ENCODE data around the gene DMD. TPM values are rescaled to one million over a fixed set of nuclear protein-coding genes. Genes with fewer than 3 reads are reported as not detected.

The DMD gene
- total RNA-seq, 1 donor from 2014 or later, result 22.2 TPM

GRCh38 chrX:31376408-31377022, 1834.8 kb downstream of the DMD start:
- DNase-seq (ENCODE audit: low read depth) (no peak), FAIRE-seq (peak; percentile 5)
- Histone ChIP-seq H3K27me3 (ENCODE audit: insufficient read depth, low read length) (no peaks in the 10 kb centered on the region), H3K79me2 (ENCODE audit: insufficient read depth, low read length) (no peaks in the 10 kb centered on the region), H4K20me1 (ENCODE audit: insufficient read depth, low read length) (no peaks in the 10 kb centered on the region), H2AFZ (ENCODE audit: low read depth, low read length) (no peak overlapping the region), H3K4me1 (ENCODE audit: insufficient read depth, low read length) (no peaks in the 10 kb centered on the region), H3K27ac (ENCODE audit: low read depth, low read length) (no peak overlapping the region), H3K4me3 (ENCODE audit: insufficient read depth, low read depth, low read length) (no peak overlapping the region), H3K9ac (ENCODE audit: low read length) (no peak overlapping the region), H3K36me3 (ENCODE audit: insufficient read depth, low read length) (no peaks in the 10 kb centered on the region), H3K9me3 (ENCODE audit: insufficient read depth, low read depth, low read length) (no peaks in the 10 kb centered on the region), H3K4me2 (ENCODE audit: low read length) (no peak overlapping the region)
- H3K27ac Mint-ChIP-seq (ENCODE audit: unreplicated experiment), result no peak overlapping the region
- peaks cover 3% of the 10 kb centered on the region for H3K4me1 Mint-ChIP-seq (ENCODE audit: low read depth, unreplicated experiment)
- no peaks in the 10 kb centered on the region for H3K36me3 Mint-ChIP-seq (ENCODE audit: low read depth, unreplicated experiment)
- TF ChIP-seq CTCF (IDR thresholded peaks at IDR 0.05; ENCODE audit: insufficient read depth, low read depth, low read length) (no peak), EZH2 (IDR thresholded peaks at IDR 0.05; ENCODE audit: insufficient read depth, low read length) (no peak)
- H3K4me3 Mint-ChIP-seq (ENCODE audit: unreplicated experiment), result no peak overlapping the region
- H3K9me3 Mint-ChIP-seq (ENCODE audit: unreplicated experiment), result no peaks in the 10 kb centered on the region
- H3K27me3 Mint-ChIP-seq (ENCODE audit: low read depth, unreplicated experiment), result no peaks in the 10 kb centered on the region

GRCh38 chrX:31374786-31375185, 1836.6 kb downstream of the DMD start:
- no peak for FAIRE-seq
- TF ChIP-seq EZH2 (IDR thresholded peaks at IDR 0.05; ENCODE audit: insufficient read depth, low read length) (no peak), CTCF (IDR thresholded peaks at IDR 0.05; ENCODE audit: insufficient read depth, low read depth, low read length) (no peak)
- H3K36me3 Mint-ChIP-seq (ENCODE audit: low read depth, unreplicated experiment), result no peaks in the 10 kb centered on the region
- Histone ChIP-seq H3K4me3 (ENCODE audit: insufficient read depth, low read depth, low read length) (no peak overlapping the region), H3K27ac (ENCODE audit: low read depth, low read length) (no peak overlapping the region), H2AFZ (ENCODE audit: low read depth, low read length) (no peak overlapping the region), H3K4me1 (ENCODE audit: insufficient read depth, low read length) (no peaks in the 10 kb centered on the region), H3K9me3 (ENCODE audit: insufficient read depth, low read depth, low read length) (no peaks in the 10 kb centered on the region), H3K36me3 (ENCODE audit: insufficient read depth, low read length) (no peaks in the 10 kb centered on the region), H3K79me2 (ENCODE audit: insufficient read depth, low read length) (no peaks in the 10 kb centered on the region), H4K20me1 (ENCODE audit: insufficient read depth, low read length) (no peaks in the 10 kb centered on the region), H3K9ac (ENCODE audit: low read length) (no peak overlapping the region), H3K4me2 (ENCODE audit: low read length) (no peak overlapping the region), H3K27me3 (ENCODE audit: insufficient read depth, low read length) (no peaks in the 10 kb centered on the region)
- no peaks in the 10 kb centered on the region for H3K4me1 Mint-ChIP-seq (ENCODE audit: low read depth, unreplicated experiment)
- no peak for DNase-seq (ENCODE audit: low read depth)
- no peak overlapping the region for H3K27ac Mint-ChIP-seq (ENCODE audit: unreplicated experiment)
- H3K9me3 Mint-ChIP-seq (ENCODE audit: unreplicated experiment), result no peaks in the 10 kb centered on the region
- no peaks in the 10 kb centered on the region for H3K27me3 Mint-ChIP-seq (ENCODE audit: low read depth, unreplicated experiment)
- H3K4me3 Mint-ChIP-seq (ENCODE audit: unreplicated experiment), result no peak overlapping the region

GRCh38 chrX:31371956-31372355, 1839.4 kb downstream of the DMD start:
- no peak overlapping the region for H3K4me3 Mint-ChIP-seq (ENCODE audit: unreplicated experiment)
- Histone ChIP-seq H2AFZ (ENCODE audit: low read depth, low read length) (no peak overlapping the region), H3K9ac (ENCODE audit: low read length) (no peak overlapping the region), H3K4me1 (ENCODE audit: insufficient read depth, low read length) (no peaks in the 10 kb centered on the region), H3K4me2 (ENCODE audit: low read length) (no peak overlapping the region), H3K27me3 (ENCODE audit: insufficient read depth, low read length) (no peaks in the 10 kb centered on the region), H3K4me3 (ENCODE audit: insufficient read depth, low read depth, low read length) (no peak overlapping the region), H3K36me3 (ENCODE audit: insufficient read depth, low read length) (no peaks in the 10 kb centered on the region), H3K27ac (ENCODE audit: low read depth, low read length) (no peak overlapping the region), H3K9me3 (ENCODE audit: insufficient read depth, low read depth, low read length) (no peaks in the 10 kb centered on the region), H3K79me2 (ENCODE audit: insufficient read depth, low read length) (no peaks in the 10 kb centered on the region), H4K20me1 (ENCODE audit: insufficient read depth, low read length) (no peaks in the 10 kb centered on the region)
- no peak overlapping the region for H3K27ac Mint-ChIP-seq (ENCODE audit: unreplicated experiment)
- DNase-seq (ENCODE audit: low read depth), result no peak
- no peaks in the 10 kb centered on the region for H3K36me3 Mint-ChIP-seq (ENCODE audit: low read depth, unreplicated experiment)
- no peaks in the 10 kb centered on the region for H3K9me3 Mint-ChIP-seq (ENCODE audit: unreplicated experiment)
- H3K27me3 Mint-ChIP-seq (ENCODE audit: low read depth, unreplicated experiment), result no peaks in the 10 kb centered on the region
- TF ChIP-seq CTCF (IDR thresholded peaks at IDR 0.05; ENCODE audit: insufficient read depth, low read depth, low read length) (no peak), EZH2 (IDR thresholded peaks at IDR 0.05; ENCODE audit: insufficient read depth, low read length) (no peak)
- no peaks in the 10 kb centered on the region for H3K4me1 Mint-ChIP-seq (ENCODE audit: low read depth, unreplicated experiment)
- FAIRE-seq, result no peak

Measured in astrocyte (in vitro differentiated cells and primary cell).